ENCODE data around the gene CASD1.
A peak's percentile ranks its signal among the peaks of the same experiment; 100 is the strongest.

CASD1 gene

DNA sequence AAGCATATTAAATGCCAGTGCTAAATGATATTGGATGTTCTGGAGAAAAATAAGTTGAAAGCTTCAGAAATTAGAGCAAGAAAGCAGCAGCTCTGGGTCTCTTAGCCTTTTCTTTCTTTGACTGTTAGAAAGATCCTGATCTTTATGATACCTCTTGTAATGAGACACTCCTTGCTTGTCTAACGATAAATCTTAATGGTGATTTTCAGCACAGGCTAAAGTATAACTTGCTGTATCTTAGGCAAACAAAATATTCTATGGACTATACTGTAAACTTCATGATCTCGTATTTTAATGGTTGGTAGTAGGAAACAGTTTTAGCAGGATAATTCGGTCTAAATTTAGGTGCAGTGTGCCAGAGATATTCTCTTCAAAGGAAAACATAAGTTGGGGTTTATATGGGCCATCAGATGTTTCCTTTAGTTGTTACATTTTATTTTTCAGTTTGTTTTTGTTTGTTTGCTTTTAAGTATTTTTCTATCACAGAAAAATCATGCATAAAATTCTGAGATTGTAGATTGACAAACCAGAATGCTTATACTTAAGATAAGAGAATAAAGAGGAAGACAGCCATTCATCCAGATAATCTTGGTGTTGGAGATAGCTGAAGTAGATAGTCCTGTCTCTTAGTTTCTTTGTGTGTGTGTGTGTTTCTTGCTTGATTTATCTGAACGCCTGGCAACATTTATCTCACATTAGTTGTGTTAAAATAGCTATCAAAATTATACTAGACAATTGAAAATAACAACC is 4.7 kb downstream of the CASD1 start:
- no peak for DNase-seq

DNA sequence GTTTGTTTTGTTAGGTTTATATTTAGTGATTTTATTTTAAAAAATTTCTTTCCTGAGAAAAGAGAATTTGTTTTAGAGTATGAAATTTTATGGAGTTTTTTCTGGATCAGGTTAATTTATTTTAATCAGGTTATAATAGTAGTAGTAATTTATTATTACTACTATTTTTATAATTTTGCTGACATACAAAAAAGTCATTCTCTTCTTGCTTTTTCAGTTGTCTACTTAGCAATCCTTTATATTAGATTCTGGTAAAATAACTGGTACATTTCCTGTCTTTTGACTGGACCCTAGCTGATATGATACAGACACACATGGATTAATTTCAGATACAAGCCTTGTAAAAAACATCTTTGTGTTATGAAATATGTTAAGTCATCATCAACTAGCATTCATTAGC is 5.3 kb downstream of the CASD1 start:
- DNase-seq: no peak

DNA sequence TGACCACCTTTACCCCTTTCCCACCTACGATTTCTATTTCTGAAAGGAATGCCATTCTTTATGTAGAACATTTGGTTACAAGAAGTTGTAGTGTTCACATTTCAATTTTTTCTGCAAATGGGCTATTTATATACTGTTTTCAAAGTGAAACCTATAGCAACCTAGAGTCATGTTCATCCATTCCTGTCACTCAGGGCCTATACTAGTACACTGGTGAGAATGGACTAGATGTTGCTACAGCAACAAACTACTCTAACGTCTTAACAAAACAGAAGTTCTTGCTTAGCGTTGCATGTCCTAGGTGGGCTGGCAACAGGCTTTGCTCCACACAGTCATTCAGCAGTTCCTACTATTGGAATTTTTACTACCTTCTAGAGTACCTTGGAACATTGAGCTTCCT is 16.3 kb downstream of the CASD1 start:
- no peak for DNase-seq

DNA sequence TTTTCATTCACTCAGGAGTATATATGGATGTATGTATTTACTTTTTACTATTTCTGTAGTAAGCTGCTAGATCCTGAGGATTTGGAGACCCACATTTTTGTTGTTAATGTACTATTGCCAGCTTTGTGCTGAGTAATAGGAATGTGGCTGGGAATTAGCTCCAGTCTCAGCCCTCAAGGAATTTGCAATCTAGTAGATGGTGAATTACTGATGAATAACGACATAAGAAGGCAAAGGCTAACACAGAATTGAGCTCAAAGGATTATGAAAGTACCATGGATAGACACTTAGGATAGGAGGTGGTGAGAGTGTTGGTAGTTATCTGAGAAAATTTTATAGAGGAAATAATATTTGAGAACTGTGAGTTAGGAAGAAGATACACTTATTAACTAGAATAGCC is 19.9 kb downstream of the CASD1 start:
- DNase-seq: no peak

DNA sequence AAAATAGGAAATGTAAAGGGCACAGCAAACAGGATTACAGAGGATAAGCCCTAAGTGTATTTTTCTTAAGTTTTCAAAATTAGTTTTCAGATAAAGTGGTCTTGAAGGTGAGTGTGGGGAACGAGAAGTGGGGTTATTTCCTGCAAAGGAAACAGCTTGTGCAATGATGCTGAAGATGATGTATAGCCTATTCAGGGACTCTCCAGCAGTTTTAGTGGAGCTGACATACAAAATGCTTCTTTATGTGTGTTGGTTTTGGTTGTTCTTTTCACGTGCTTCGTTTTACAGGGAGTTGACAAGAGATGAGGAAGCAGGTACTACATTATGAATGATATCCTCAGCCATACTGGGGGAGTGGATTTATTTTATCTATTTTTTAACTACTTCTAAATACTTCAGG is 20.5 kb downstream of the CASD1 start:
- peak; percentile 7 for DNase-seq

DNA sequence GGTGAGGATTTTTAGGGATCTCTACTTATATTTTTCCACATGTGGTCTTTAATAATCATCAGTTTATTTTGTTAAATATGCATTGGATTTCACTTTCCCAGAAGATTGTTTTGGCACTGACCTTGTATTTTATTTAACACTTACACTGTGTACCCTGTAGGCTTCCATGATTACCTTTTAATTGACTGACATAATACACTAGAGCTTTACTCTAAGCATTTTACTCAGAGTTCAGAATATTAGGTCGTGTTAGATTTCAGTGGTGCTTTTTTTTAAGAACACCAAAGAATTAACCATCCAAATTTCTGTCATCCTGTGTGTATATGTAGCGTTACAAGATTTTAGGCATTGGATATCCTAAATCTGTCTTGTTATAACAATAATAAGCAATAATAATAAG is 23.1 kb downstream of the CASD1 start:
- DNase-seq: no peak

DNA sequence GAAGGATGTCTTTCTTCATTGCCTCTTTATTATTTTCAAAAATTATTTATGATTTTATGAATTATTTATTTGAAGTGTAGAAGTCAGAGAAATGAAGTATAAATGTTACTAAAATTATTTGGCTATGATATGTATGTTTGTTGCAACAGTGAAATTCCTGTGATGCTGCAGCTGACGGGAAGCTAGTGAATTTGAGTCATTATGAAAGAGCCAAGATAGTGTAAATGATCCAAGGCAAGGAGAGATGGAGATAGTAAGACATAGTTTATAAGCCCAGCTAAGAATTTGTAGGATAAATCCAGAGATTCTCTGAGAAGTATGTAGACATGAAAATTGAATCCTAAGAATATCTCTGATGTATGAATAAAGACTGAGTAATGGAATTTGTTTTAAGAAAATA is 30.8 kb downstream of the CASD1 start:
- DNase-seq: no peak

DNA sequence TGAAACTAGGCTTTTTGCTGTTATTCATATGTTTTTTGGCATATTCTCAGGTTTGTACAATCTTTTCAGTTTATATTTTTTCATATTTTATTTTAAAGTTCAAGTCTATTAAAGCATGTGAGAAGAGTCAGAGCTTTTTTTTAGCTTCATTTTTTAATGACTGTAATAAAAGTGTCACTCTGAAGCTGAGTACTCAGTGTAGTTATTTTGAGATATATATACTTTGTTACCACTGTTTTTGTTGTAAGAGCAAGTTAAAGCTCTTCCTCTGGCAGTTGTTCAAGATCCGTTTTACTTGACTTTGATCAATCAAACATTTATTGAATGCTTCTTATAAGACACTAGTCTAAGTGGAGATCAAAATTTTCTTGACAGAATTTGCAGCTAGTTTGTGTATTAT is 37.5 kb downstream of the CASD1 start:
- no peak for DNase-seq

DNA sequence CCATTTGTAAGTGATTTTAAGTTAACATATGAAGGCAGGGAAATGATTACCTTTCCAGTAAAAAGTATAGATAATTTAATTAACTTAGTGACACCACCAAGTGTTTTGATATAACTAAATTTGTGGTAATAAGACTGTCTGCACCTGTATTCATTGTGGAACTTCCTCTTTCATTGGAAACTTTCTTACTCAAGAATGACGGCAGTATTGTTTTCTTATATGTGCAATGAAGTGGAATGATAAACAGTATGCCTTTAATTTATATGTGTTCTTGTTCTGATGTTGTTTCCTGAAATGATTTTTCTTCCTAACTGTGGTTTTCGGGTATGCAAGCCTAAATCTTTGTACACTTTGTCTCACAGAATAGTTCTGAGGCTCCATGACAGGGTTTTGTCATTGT is 46.4 kb downstream of the CASD1 start:
- no peak for DNase-seq

DNA sequence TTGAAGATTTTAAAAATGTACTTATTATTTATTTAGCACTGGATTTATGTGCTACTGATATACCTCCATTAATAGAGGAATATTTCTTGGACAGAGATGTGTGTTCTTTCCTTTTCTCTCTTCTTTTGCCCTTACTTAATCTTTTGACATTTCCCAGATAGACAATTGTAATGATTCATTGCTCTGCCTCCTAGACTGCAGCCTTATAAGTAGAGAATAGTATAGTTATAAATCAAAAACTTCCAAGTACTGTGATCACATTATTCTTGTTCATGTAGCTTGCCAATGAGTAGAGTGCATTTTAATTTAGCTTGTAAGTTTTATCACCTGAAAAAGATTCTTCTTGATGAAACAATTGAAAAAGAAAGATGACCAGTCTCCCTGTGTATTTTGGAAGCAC is 47.6 kb downstream of the CASD1 start:
- DNase-seq: no peak

DNA sequence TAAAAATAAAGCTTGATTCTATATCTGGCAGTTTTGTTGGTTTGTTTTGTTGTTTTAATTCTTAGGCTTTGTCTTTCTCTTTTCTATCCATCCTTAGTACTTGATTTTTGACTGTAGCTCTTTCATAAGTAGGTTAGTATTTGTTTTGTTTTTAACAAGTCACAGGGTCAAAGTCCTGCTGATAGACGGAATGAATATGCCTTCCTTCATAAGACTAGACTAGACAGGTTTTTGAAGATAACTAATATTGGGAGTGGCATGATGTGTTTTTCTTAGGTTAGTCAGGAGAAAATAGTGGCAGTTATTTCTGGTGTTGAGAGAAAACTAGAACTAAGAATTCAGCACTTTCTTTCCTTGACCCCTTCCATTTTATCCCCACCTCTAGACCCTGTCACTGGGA is 50.4 kb downstream of the CASD1 start:
- DNase-seq: no peak

DNA sequence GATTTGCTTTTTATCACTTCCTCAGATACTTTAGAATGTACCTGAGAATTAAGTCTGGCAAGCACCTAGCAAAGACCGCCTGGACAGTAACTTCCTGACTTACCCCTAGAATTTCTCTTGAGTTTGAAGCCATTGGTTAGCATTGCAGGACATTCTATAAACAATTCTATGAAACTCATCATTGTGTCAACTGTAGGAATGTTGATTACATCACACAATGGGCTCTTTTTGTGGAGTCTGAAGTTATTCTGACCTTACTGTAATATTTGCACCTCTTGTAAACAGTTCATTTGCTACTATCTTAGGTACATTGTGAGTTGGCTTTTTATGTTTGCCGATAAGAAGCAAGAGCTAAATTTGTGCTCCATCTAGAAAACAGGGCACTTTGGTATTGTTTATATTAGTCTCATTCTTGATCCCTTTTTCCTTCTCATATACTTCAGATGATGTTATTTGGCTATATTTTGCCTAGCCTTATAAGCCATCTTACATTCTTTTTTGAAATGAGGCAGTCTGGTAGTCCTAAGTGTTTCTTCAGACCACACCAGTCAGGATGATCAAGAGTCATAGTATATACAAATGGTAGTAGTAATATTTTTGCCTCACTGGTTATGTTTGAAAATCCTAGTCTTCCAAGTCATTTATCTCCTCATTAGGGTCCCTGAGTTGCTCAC is 52.4 kb downstream of the CASD1 start:
- no peak for DNase-seq

DNA sequence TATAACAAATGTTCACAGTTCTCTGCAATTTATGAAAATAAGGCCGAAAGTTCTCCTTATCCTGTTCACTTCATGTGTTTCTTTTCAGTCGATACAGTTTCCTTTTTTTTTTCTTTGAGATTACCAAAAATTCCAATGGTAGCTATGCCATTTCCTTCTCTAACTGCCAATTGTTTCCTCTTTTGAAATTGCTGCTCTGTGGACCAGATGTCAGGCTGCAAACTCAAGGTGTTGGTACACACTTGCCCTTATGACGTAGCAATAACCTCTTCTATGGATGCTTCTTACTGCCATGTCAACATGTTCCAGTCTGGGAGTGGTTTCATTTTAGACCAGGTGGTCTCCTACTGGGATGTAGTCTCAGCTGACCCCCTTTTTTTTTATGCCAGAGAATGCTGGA is 52.9 kb downstream of the CASD1 start:
- DNase-seq: no peak

DNA sequence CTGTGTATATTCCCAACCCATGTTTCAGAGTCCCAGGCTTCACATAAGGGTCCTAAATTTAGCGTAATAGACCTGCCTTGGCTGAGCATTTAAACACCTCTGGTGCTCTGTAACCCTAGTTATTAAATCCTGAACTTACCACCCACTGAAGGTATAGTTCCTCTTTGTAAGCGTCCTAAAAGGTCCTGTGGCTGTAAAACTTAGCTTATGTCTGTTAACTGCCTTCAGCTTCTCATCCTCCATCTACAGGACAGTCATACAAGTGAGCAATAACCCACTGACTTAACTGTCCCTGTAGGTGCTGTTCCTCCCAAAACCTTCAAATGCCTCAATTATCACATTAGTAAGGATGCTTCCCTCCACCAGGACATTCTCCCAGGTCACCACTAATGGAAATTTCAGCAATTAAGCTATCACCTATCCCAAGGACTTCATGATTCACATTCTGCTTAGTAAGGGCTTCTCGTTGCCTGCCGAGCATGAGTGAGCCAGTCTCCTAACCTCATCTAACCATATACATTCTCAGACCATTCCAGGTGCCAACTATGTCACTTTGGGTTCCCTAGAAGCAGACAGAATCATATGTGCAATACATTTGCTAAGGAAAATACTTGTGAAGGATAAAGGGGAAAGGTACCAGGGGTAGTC is 55.8 kb downstream of the CASD1 start:
- DNase-seq: no peak

DNA sequence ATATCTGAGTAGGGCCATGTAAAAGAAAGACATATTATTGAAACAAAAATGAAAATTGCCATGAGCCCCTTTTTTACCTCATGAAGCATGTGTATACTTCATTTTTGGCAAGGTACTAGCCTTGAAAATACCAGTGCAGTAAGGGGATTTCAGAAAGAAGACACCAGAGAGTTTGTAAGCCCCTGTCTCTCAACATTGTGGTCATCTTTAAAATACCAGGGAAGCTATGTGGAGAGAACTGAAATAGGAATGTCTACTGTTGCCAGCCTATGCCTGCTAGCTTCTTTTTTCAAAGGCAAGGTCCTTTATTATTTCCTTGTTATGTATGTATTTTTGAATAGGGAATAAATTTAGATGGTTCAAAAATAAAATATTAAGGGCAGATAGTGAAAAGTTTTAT is 57.8 kb downstream of the CASD1 start:
- DNase-seq: no peak

DNA sequence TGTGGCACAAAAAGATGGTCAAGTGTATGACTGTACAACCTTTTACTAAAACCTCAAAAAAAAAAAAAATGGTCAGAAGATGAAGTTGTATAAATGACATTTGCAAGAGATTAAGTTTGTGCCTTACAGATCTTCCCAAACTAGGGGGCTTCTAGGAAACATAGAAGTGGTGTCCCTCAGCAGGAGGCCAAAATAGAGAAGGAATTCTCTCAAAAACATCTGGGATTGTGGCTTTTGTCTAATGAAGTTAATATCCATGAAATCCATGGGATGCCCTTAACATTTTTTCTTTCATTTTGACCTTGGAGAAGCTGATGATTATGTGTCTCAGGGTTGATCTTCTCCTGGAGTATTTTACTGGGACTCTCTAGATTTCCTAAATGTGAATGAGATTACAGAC is 62.2 kb downstream of the CASD1 start:
- no peak for DNase-seq

DNA sequence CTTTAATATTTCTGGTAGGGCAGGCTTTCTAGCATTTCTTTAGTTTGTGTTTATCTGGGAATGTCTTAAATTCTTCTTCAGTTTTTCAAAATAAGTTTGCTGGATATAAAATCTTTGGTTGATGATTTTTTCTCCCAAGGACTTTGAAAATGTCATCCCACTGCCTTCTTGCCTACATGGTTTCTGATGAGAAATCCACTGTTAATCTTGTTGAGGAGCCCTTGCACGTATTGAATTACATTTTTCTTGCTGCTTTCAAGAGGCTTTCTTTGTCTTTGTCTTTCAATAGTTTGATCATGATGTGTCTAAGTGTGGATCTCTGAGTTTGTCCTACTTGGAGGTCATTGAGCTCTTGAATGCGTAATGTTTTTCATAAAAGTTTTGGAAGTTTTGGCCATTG is 66.0 kb downstream of the CASD1 start:
- DNase-seq: no peak

DNA sequence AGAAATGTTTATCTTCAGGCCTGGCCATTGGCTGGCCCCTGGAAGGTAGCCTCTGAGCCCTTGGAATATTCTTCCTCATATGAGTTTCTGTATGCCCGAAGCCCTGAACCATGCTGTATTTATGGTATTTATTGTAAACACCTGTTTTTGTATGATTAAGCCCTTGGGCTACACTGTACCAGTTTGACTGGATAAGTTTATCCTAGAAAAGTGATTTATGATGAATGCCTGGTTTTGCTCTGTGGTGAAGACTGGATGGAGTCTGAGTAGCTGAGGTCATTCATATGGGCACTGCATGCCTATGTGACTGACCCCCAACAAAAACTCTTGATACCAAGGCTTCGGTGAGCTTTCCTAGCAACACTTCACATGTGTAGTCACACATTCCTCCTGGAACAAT is 66.7 kb downstream of the CASD1 start:
- no peak for DNase-seq

DNA sequence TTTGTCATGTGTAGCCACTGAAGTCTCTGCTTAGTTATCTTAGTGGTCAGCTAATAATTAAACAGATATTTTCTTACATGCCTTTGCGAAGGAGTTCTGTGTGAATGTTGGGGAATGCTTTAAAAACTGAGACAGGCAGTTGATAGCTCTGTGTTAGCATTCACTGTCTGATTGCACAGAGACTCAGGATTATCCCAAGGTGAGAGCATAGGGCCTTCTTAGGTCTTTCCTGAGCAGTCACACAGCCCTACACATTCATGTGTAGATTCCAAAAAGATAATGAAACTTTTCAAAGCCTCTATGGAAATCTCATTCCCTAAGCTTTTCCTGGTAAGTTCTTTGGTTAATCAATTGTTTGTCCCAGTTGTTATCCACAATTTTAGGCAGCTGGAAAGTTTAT is 67.7 kb downstream of the CASD1 start:
- no peak for DNase-seq

DNA sequence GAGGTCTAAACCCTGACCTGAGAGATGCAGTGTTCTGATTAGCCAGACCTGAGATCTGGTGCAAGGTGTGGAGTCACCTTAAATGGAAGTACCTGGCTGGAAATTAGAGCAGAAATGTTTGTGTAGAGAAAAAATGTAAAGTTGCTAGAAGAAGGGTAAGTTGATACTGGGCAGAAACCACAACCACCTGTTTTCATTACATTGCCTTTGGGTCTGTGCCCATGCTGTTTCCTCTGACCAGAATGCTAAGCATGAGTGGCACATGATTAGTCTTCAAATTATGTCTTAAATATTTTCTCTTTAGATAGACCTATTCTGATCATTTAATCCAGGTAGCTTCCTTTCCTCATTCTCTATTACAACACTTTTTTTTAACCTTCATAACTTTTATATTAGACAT is 69.0 kb downstream of the CASD1 start:
- no peak for DNase-seq

DNA sequence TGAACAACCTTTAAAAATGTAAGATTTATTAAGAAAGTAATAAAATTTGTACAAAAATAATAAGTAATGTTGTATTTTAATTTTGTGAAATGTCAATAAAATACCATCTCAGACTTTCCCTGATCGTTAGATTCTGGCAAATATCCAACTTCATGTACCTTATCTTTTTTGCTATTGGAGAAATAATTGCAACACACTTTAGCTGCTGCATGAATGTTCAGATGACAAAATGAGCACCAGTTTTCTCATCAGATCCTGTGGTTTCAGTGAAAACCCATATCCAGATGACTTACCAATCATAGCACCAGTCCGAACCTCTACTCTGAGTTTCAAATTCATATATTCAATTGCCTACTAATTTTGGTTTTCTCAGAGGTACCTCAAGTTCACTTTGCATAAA is 69.9 kb downstream of the CASD1 start:
- DNase-seq: no peak

DNA sequence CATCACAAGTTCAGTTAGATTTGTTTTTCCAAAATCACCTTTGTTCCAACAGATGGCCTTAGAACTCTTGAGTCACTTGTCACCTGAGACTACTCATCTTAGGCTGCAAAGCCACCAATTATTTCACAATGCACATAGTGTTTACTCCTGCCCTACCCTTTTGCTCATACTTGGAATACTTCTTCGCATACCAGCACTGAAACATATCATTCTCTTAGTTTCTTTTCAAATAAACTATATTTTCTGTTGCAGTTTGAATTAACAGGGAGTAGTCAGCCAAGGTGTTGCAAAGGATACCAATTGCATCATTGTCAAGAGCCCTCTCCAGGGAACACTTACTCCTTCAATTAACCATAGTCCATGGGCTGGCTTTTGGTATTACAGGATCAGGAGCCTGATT is 71.0 kb downstream of the CASD1 start:
- DNase-seq: no peak

DNA sequence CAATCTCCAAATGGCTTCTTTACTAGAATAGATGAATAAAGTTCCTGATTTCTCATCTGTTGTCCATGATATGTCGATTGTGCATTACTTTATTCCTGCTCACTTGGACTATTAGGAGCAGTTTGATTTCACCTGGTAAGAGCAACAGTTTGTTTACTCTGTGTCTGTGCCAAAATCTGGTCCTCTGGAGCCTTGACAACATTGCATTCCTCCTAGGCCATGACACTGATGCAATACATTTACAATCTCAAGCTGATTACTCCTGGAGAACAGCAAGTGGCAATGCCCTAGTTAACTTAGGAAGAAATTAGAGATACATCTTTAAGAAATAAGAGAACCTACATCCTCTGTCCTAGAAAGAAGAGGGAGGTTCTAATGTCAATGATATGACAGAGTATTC is 74.5 kb downstream of the CASD1 start:
- DNase-seq: no peak

DNA sequence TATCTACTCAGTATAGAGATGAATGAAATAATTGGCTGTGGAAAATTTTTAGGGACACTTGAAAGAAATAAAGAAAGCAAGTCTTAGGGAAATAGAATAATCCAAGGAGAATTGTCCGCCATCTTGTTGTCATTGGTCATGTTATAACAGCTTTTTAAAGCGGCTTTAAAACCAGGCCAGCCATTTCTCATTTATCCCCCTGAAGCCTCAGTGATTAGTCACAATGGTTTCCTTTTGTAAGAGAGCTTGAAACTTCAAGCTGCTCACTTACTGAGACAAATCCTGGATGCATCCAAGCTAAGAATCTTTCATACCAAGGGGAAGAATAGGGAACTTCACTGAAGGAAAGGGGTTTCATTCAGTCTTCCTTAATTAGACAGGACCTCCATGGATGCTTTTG is 78.5 kb downstream of the CASD1 start:
- DNase-seq: no peak
